Stimulated activated CD8-positive, alpha-beta memory T cell treated with anti-CD3 and anti-CD28 coated beads, Interleukin-4, amount 100 ng/mL, for 24 hours (primary cell): ENCODE results near the gene UBASH3B.
A peak's percentile ranks its signal among the peaks of the same experiment; 100 is the strongest.

Source experiments
- DNase-seq: peaks from one replicate; pipeline ENCODE4 v3.0.0-alpha.2; 2020; ENCODE audit warnings: low read depth

The UBASH3B gene

GRCh38 chr11:122782222-122782621 is 126.7 kb downstream of the UBASH3B start:
- no peak for DNase-seq

- DNase-seq = no peak
Observed at GRCh38 chr11:122784325-122784955, 128.9 kb downstream of the UBASH3B start.

- no peak for DNase-seq
Observed at GRCh38 chr11:122785031-122785541, 129.6 kb downstream of the UBASH3B start.

- DNase-seq = no peak
Observed at GRCh38 chr11:122786896-122787295, 131.4 kb downstream of the UBASH3B start.

- no peak for DNase-seq
Observed at GRCh38 chr11:122788781-122789535, 133.4 kb downstream of the UBASH3B start.

- no peak for DNase-seq
Observed at GRCh38 chr11:122789907-122790306, 134.4 kb downstream of the UBASH3B start.

GRCh38 chr11:122791411-122791810 is 135.9 kb downstream of the UBASH3B start:
- no peak for DNase-seq

GRCh38 chr11:122791836-122792235 is 136.3 kb downstream of the UBASH3B start:
- DNase-seq = no peak

- no peak for DNase-seq
Observed at GRCh38 chr11:122793515-122793914, 138.0 kb downstream of the UBASH3B start.

GRCh38 chr11:122795307-122795706 is 139.8 kb downstream of the UBASH3B start:
- no peak for DNase-seq

- peak; percentile 67 for DNase-seq
Observed at GRCh38 chr11:122796128-122796717, 140.7 kb downstream of the UBASH3B start.

- DNase-seq = no peak
Observed at GRCh38 chr11:122797651-122798050, 142.1 kb downstream of the UBASH3B start.

- no peak for DNase-seq
Observed at GRCh38 chr11:122799406-122800105, 144.0 kb downstream of the UBASH3B start.

GRCh38 chr11:122802876-122803275 is 147.4 kb downstream of the UBASH3B start:
- no peak for DNase-seq

- no peak for DNase-seq
Observed at GRCh38 chr11:122803306-122803705, 147.8 kb downstream of the UBASH3B start.

- no peak for DNase-seq
Observed at GRCh38 chr11:122803716-122804115, 148.2 kb downstream of the UBASH3B start.

- no peak for DNase-seq
Observed at GRCh38 chr11:122804161-122804560, 148.6 kb downstream of the UBASH3B start.

GRCh38 chr11:122804796-122805195 is 149.3 kb downstream of the UBASH3B start:
- no peak for DNase-seq

GRCh38 chr11:122807731-122808477 is 152.4 kb downstream of the UBASH3B start:
- DNase-seq = no peak

- DNase-seq = no peak
Observed at GRCh38 chr11:122808478-122808869, 153.0 kb downstream of the UBASH3B start.

GRCh38 chr11:122809866-122810265 is 154.3 kb downstream of the UBASH3B start:
- DNase-seq = no peak

- DNase-seq = no peak
Observed at GRCh38 chr11:122811721-122812120, 156.2 kb downstream of the UBASH3B start.
